HCT116 (cell line): ENCODE results near the gene YWHAQ. TPM values are rescaled to one million over a fixed set of nuclear protein-coding genes. Genes with fewer than 3 reads are reported as not detected.
"Not testable (repeated sequence)": the region's sequence is repeated elsewhere in the genome, so short reads cannot be mapped to it uniquely, and the experiment has no call there.

Experiments
- ATAC-seq: fragments of 200-7000 bp; cut with Tn5 transposase; 2 replicates; pipeline ENCODE4 v1.9.1; 2020; ENCODE audit warnings: mild to moderate bottlenecking, moderate library complexity
- BruUV-seq: library from RNA; stranded (reverse); fragments of 400-500 nt; replicated peaks from 2 replicates; lab custom pipeline; 2021; lab: Mats Ljungman, UMichigan
- CTCF ChIA-PET: fragments of 300-600 bp; sonication (Branson Sonifier 250); formaldehyde crosslinking; loops from one replicate; lab custom pipeline; 2021; ENCODE audit warnings: antibody characterized with exemption; lab: Charles Lee
- POLR2A ChIA-PET: fragments of 300-600, 350-600 bp; sonication (Branson Sonifier 250); formaldehyde crosslinking; loops from one replicate; lab custom pipeline; 2021; ENCODE audit warnings: antibody characterized with exemption; lab: Charles Lee
- RAD21 ChIA-PET, 2 experiments: fragments of 300-600 bp; sonication (Branson Sonifier 250); formaldehyde crosslinking; loops; one replicate each; lab custom pipeline; 2023; ENCODE audit warnings: low total read pairs in 2 of 2; ENCODE audit not compliant: uncharacterized antibody in 2 of 2, unreplicated experiment in 2 of 2, low non-redundant PET in 1 of 2; lab: Charles Lee
- DNase-seq: peaks from one replicate; pipeline ENCODE4 v3.0.0-alpha.2; 2010; ENCODE audit warnings: low read depth, low spot score
- H2AFZ ChIP-seq: fragments of 200-600 bp; shearing (Covaris generic), sonication (generic); 2 replicates; pipeline ENCODE4 v1.6.1; 2017; ENCODE audit warnings: low read depth, mixed run types, mixed read lengths, antibody characterized with exemption, low read length; ENCODE audit not compliant: poor library complexity, severe bottlenecking
- H3K27ac ChIP-seq: 2 replicates; pipeline ENCODE4 v1.5.1; 2012; ENCODE audit warnings: low read depth, low read length
- H3K27me3 ChIP-seq: fragments of 200-600 bp; sonication (generic); 2 replicates; pipeline ENCODE4 v1.6.1; 2016; ENCODE audit warnings: mixed run types, low read length, mixed read lengths; ENCODE audit not compliant: insufficient read depth
- H3K36me3 ChIP-seq, 2 experiments: fragments of 200-500 bp in 1 of 2; fragments of 200-600 bp in 1 of 2; sonication (Bioruptor generic) in 1 of 2; sonication (generic) in 1 of 2; 2 replicates each; pipeline versions ENCODE4 v1.5.1 to v1.6.1; 2014 to 2016; ENCODE audit warnings: low read length in 2 of 2, inconsistent platforms in 1 of 2, mixed read lengths in 1 of 2, mixed run types in 1 of 2; ENCODE audit not compliant: insufficient read depth in 2 of 2, control insufficient read depth in 1 of 2
- H3K4me1 ChIP-seq, 2 experiments: fragments of 200-600 bp in 1 of 2; sonication (generic) in 1 of 2; 2 replicates each; pipeline versions ENCODE4 v1.5.1 to v1.6.1; 2012 to 2017; ENCODE audit warnings: low read length in 2 of 2, inconsistent platforms in 1 of 2, mild to moderate bottlenecking in 1 of 2, mixed read lengths in 1 of 2, mixed run types in 1 of 2, moderate library complexity in 1 of 2; ENCODE audit not compliant: insufficient read depth in 2 of 2, control insufficient read depth in 1 of 2
- H3K4me2 ChIP-seq: fragments of 200-600 bp; sonication (generic); 2 replicates; pipeline ENCODE4 v1.6.1; 2017; ENCODE audit warnings: mixed run types, low read length, mixed read lengths
- H3K4me3 ChIP-seq, 2 experiments: fragments of 200-600 bp in 1 of 2; sonication (generic) in 1 of 2; replicated peaks in 1 of 2; 2 replicates each; pipeline ENCODE4 v1.5.1; 2011 to 2016; ENCODE audit warnings: low read length in 2 of 2, control low read depth in 1 of 2, low read depth in 1 of 2, mild to moderate bottlenecking in 1 of 2, mixed read lengths in 1 of 2, mixed run types in 1 of 2
- H3K79me2 ChIP-seq: fragments of 200-600 bp; sonication (generic); 2 replicates; pipeline ENCODE4 v1.6.1; 2017; ENCODE audit warnings: mild to moderate bottlenecking, mixed run types, low read length, moderate library complexity, mixed read lengths; ENCODE audit not compliant: insufficient read depth
- H3K9ac ChIP-seq: fragments of 200-600 bp; sonication (generic); 2 replicates; pipeline ENCODE4 v1.6.1; 2016; ENCODE audit warnings: low read length, mixed read lengths
- H3K9me2 ChIP-seq: fragments of 200-600 bp; sonication (generic), shearing (Covaris generic); 2 replicates; pipeline ENCODE4 v1.6.1; 2017; ENCODE audit warnings: mixed run types, mild to moderate bottlenecking, moderate library complexity; ENCODE audit not compliant: insufficient read depth
- H3K9me3 ChIP-seq, 2 experiments: fragments of 200-500 bp in 1 of 2; fragments of 200-600 bp in 1 of 2; sonication (Bioruptor generic) in 1 of 2; sonication (generic) in 1 of 2; 2 replicates each; pipeline ENCODE4 v1.6.1; 2014 to 2017; ENCODE audit warnings: low read length in 2 of 2, mixed read lengths in 2 of 2, inconsistent platforms in 1 of 2, low read depth in 1 of 2, mild to moderate bottlenecking in 1 of 2, mixed run types in 1 of 2, moderate library complexity in 1 of 2; ENCODE audit not compliant: control insufficient read depth in 1 of 2, insufficient read depth in 1 of 2
- H4K20me1 ChIP-seq: fragments of 200-600 bp; sonication (generic), shearing (Covaris generic); 2 replicates; pipeline ENCODE4 v1.6.1; 2017; ENCODE audit warnings: mixed run types, mild to moderate bottlenecking, moderate library complexity; ENCODE audit not compliant: insufficient read depth
- POLR2A ChIP-seq: IDR thresholded peaks from 2 replicates; pipeline ENCODE4 v1.7.0; 2011; ENCODE audit warnings: borderline replicate concordance; ENCODE audit not compliant: insufficient read depth, insufficient read length; ENCODE audit errors: extremely low read depth
- intact Hi-C: fragments of 100-400 bp; cut with micrococcal nuclease; formaldehyde crosslinking; loops from 2 replicates; pipeline ENCODE4 v1.10.0; 2022
- total RNA-seq: library from RNA; stranded (reverse); gene quantifications from one replicate; pipeline ENCODE4 v1.2.1, GENCODE V29; 2021; ENCODE audit not compliant: unreplicated experiment
- TF ChIP-seq, protein P1 (sequence below), 3 experiments: fragments of 200-600 bp in 1 of 3; sonication (generic) in 1 of 3; IDR thresholded peaks in 2 of 3; conservative IDR thresholded peaks in 1 of 3; 2 replicates each; pipeline ENCODE4 v1.5.1; 2012 to 2017; ENCODE audit warnings: low read depth in 2 of 3, low read length in 2 of 3, antibody characterized with exemption in 1 of 3, borderline replicate concordance in 1 of 3, control low read depth in 1 of 3, mild to moderate bottlenecking in 1 of 3, mixed read lengths in 1 of 3, mixed run types in 1 of 3, moderate library complexity in 1 of 3; ENCODE audit not compliant: insufficient read depth in 1 of 3

The YWHAQ gene
- total RNA-seq, 1 experiment from 2014 or later, result 365 TPM

DNA sequence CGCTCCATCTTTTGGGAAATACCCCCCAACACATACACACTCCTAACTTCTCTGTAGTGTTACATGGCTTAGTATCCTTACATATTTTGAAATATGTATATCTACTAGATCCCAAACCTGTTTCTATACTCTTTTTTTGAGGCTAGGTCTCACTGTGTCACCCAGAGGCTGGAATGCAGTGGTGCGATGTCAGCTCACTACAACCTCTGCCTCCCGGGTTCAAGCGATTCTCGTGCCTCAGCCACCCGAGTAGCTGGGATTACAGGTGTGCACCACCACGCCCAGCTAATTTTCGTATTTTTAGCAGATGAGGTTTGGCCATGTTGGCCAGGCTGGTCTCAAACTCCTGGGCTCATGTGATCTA, 19.3 kb downstream of the YWHAQ start:
- H3K9me2 ChIP-seq, intact Hi-C loops, H3K27me3 ChIP-seq, BruUV-seq, H3K9me3 ChIP-seq, H3K9ac ChIP-seq, H3K27ac ChIP-seq, H3K4me2 ChIP-seq, H3K4me3 ChIP-seq, DNase-seq, H2AFZ ChIP-seq, RAD21 ChIA-PET: not testable (repeated sequence)
- Histone ChIP-seq H3K36me3 (peaks cover 0 to 13% of the 10 kb centered on the region in 2 experiments; a peak in 1 of 4 replicates), H4K20me1 (peaks cover 67% of the 10 kb centered on the region; the same call in 1 of the 2 replicates), H3K4me1 (peaks cover 22 to 59% of the 10 kb centered on the region in 2 experiments), H3K79me2 (peaks cover 100% of the 10 kb centered on the region)
- peak; percentile 17; the same call in 1 of the 2 replicates for ATAC-seq
- ChIA-PET CTCF (interaction anchor here (1.2 kb wide), 1 partner anchor 12 kb away, joined by 3 read pairs; no protein-coding TSS in a partner anchor), POLR2A (interaction anchor here (0.6 kb wide), 1 partner anchor 19 kb away, joined by 3 read pairs; the partner anchor contains the start of gene YWHAQ)
- TF ChIP-seq, protein P1, sequence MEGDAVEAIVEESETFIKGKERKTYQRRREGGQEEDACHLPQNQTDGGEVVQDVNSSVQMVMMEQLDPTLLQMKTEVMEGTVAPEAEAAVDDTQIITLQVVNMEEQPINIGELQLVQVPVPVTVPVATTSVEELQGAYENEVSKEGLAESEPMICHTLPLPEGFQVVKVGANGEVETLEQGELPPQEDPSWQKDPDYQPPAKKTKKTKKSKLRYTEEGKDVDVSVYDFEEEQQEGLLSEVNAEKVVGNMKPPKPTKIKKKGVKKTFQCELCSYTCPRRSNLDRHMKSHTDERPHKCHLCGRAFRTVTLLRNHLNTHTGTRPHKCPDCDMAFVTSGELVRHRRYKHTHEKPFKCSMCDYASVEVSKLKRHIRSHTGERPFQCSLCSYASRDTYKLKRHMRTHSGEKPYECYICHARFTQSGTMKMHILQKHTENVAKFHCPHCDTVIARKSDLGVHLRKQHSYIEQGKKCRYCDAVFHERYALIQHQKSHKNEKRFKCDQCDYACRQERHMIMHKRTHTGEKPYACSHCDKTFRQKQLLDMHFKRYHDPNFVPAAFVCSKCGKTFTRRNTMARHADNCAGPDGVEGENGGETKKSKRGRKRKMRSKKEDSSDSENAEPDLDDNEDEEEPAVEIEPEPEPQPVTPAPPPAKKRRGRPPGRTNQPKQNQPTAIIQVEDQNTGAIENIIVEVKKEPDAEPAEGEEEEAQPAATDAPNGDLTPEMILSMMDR (IDR thresholded peaks at IDR 0.05 in 2 of 3, conservative IDR thresholded peaks at IDR 0.05 in 1 of 3; ENCODE audit: borderline replicate concordance in 1 of 3, insufficient read depth in 1 of 3, low read depth in 2 of 3, low read length in 2 of 3), result 0 out of 6 replicates have a peak, but pooled peaks of 1 of the 3 experiments have one; percentile 34

- no peak for TF ChIP-seq POLR2A
These were observed 19.8 kb downstream of the YWHAQ start for GRCh38 chr2:9610781-9611548.

DNA sequence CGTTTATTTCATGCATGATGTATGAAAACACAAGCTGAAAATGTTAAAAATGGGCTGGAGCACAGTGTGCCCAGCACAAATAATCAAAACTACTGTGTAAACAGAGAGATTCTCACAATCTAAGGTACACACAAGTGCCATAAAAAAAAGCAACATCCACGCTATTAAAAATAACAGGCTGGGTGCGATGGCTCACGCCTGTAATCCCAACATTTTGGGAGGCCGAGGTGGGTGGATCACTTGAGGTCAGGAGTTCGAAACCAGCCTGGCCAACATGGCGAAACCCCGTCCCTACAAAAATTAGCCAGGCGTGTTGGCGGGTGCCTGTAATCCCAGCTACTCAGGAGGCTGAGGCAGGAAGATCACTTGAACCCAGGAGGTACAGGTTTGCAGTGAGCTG, 22.3 kb downstream of the YWHAQ start:
- CTCF ChIA-PET, DNase-seq, H2AFZ ChIP-seq, intact Hi-C loops, H3K9me3 ChIP-seq, BruUV-seq, H3K36me3 ChIP-seq, RAD21 ChIA-PET, H3K27me3 ChIP-seq, H3K9me2 ChIP-seq: not testable (repeated sequence)
- H4K20me1 ChIP-seq, result peaks cover 46% of the 10 kb centered on the region; the same call in 1 of the 2 replicates
- H3K79me2 ChIP-seq, result peaks cover 100% of the 10 kb centered on the region
- peak overlapping the region; percentile 67 for H3K27ac ChIP-seq
- POLR2A ChIA-PET, result interaction anchor here (0.6 to 1.9 kb wide), 3 partner anchors 14 to 51 kb away, joined by 4 to 10 read pairs (median 5); partner anchors contain the start of gene YWHAQ
- peak; percentile 25 for ATAC-seq
- H3K4me3 ChIP-seq, result peak overlapping the region; percentile 13 to 42
- peak overlapping the region; percentile 37 for H3K9ac ChIP-seq
- peak overlapping the region; percentile 78 for H3K4me2 ChIP-seq
- peaks cover 22 to 55% of the 10 kb centered on the region in 2 experiments for H3K4me1 ChIP-seq

More at GRCh38 chr2:9610781-9611548, 19.8 kb downstream of the YWHAQ start:
- ATAC-seq, result peak; percentile 13; the same call in 1 of the 2 replicates
- no peaks in the 10 kb centered on the region for H3K9me2 ChIP-seq
- H3K27ac ChIP-seq, result no peak overlapping the region
- no peak for DNase-seq
- H3K9me3 ChIP-seq, result no peaks in the 10 kb centered on the region
- H3K36me3 ChIP-seq, result peaks cover 0 to 13% of the 10 kb centered on the region in 2 experiments; a peak in 1 of 4 replicates
- RAD21 ChIA-PET, result no interaction called here
- POLR2A ChIA-PET, result interaction anchor here (0.6 kb wide), 1 partner anchor 19 kb away, joined by 3 read pairs; the partner anchor contains the start of gene YWHAQ
- H3K4me1 ChIP-seq, result peaks cover 22 to 59% of the 10 kb centered on the region in 2 experiments
- peaks cover 64% of the 10 kb centered on the region; the same call in 1 of the 2 replicates for H4K20me1 ChIP-seq
- no peak overlapping the region for H3K4me3 ChIP-seq
- no peak overlapping the region for H3K4me2 ChIP-seq
- intact Hi-C loops, result no loop called here
- no peaks in the 10 kb centered on the region for H3K27me3 ChIP-seq
- BruUV-seq, result no TSS peak
- H3K79me2 ChIP-seq, result peaks cover 100% of the 10 kb centered on the region
- H3K9ac ChIP-seq, result no peak overlapping the region
- H2AFZ ChIP-seq, result no peak overlapping the region
- CTCF ChIA-PET, result interaction anchor here (1.2 kb wide), 1 partner anchor 13 kb away, joined by 3 read pairs; no protein-coding TSS in a partner anchor
